HG03571 (cell line): Measurements from ENCODE around the gene DNAJC16.
"Not testable (repeated sequence)": the region's sequence is repeated elsewhere in the genome, so short reads cannot be mapped to it uniquely, and the experiment has no call there.

Experiments used
- ATAC-seq: cut with Tn5 transposase; IDR thresholded peaks from one replicate; pipeline ENCODE4 v1.9.1; 2021; ENCODE audit not compliant: unreplicated experiment

DNAJC16 gene

GRCh38 chr1:15526490-15527339, at the start of gene DNAJC16:
Gene DNAJC16, plus strand, starts transcription at chr1:15526848. Its CDS starts 2,258 bp downstream, at chr1:15529106.
- ATAC-seq, result peak; percentile 48

- ATAC-seq, result no peak
Observed at GRCh38 chr1:15476927-15477326, 49.7 kb upstream of the DNAJC16 start.

- ATAC-seq, result no peak
Observed at GRCh38 chr1:15477646-15478212, 48.9 kb upstream of the DNAJC16 start.

- no peak for ATAC-seq
Observed at GRCh38 chr1:15479654-15480347, 46.8 kb upstream of the DNAJC16 start.

GRCh38 chr1:15482455-15482854, 44.2 kb upstream of the DNAJC16 start:
- not testable (repeated sequence) for ATAC-seq

GRCh38 chr1:15482983-15483543, 43.6 kb upstream of the DNAJC16 start:
- ATAC-seq, result not testable (repeated sequence)

- no peak for ATAC-seq
Observed at GRCh38 chr1:15483971-15484370, 42.7 kb upstream of the DNAJC16 start.

GRCh38 chr1:15484443-15484842, 42.2 kb upstream of the DNAJC16 start:
- not testable (repeated sequence) for ATAC-seq

GRCh38 chr1:15485636-15486035, 41.0 kb upstream of the DNAJC16 start:
- ATAC-seq, result no peak

- ATAC-seq, result not testable (repeated sequence)
Observed at GRCh38 chr1:15486844-15487610, 39.6 kb upstream of the DNAJC16 start.

GRCh38 chr1:15488371-15488770, 38.3 kb upstream of the DNAJC16 start:
- no peak for ATAC-seq

- no peak for ATAC-seq
Observed at GRCh38 chr1:15489052-15489736, 37.5 kb upstream of the DNAJC16 start.

GRCh38 chr1:15491010-15491409, 35.6 kb upstream of the DNAJC16 start:
- not testable (repeated sequence) for ATAC-seq

GRCh38 chr1:15492596-15492995, 34.1 kb upstream of the DNAJC16 start:
- ATAC-seq, result no peak

- no peak for ATAC-seq
Observed at GRCh38 chr1:15493869-15494390, 32.7 kb upstream of the DNAJC16 start.

- ATAC-seq, result no peak
Observed at GRCh38 chr1:15500184-15501178, 26.2 kb upstream of the DNAJC16 start.

- no peak for ATAC-seq
Observed at GRCh38 chr1:15501208-15502032, 25.2 kb upstream of the DNAJC16 start.

GRCh38 chr1:15504436-15504835, 22.2 kb upstream of the DNAJC16 start:
- no peak for ATAC-seq
